ENCODE measurements around the gene CHD1. TPM values are rescaled to one million over a fixed set of nuclear protein-coding genes. Genes with fewer than 3 reads are reported as not detected.

Gene CHD1
- total and polyA plus RNA-seq, 2 of the 4 experiments (the other 2 are of a cell fraction) = 12.3 to 33.7 TPM

DNA sequence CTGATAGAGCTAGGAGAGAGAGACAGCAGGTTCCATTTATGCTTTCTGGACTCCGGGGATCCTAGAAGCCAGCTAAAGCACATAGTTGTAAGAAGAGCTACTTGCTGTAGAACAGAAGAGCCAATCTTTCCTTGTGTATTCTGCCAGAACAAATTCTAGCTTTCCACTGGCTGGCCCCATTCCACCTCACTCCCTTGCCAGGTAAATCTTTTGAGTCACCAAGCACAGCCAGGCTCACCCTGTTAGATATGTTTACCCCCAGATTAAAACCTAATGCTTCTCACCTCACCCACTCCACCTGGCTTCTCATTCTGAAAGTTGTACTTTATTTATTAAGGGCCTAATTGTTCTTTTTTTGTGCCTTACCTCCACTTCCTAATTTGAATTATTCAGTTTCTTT, 48.9 kb upstream of the CHD1 start:
- no peak overlapping the region for H3K9ac ChIP-seq (ENCODE audit: low read depth, low read length)

More for the DNA sequence above, 48.9 kb upstream of the CHD1 start:
- Histone ChIP-seq H2BK20ac (ENCODE audit: low read depth, low read length) (no peak overlapping the region), H3K9me1 (ENCODE audit: insufficient read depth, low read length) (no peaks in the 10 kb centered on the region), H3K9me3 (ENCODE audit: control insufficient read depth, insufficient read depth, low read length) (no peaks in the 10 kb centered on the region), H3K27ac (ENCODE audit: insufficient read depth, low read length) (no peak overlapping the region), H2AK9ac (replicated peaks; ENCODE audit: low read depth, low read length, poor library complexity) (no peak overlapping the region), H3K36me3 (ENCODE audit: control insufficient read depth, insufficient read depth, low read length) (no peaks in the 10 kb centered on the region), H4K91ac (ENCODE audit: insufficient read depth, low read depth, low read length) (no peak overlapping the region), H3K23ac (ENCODE audit: low read depth, low read length) (no peak overlapping the region), H2BK5ac (ENCODE audit: low read depth, low read length, poor library complexity, severe bottlenecking) (no peak overlapping the region), H3K4me2 (ENCODE audit: low read depth, low read length) (no peak overlapping the region), H3K18ac (ENCODE audit: low read depth, low read length) (no peak overlapping the region), H2BK120ac (ENCODE audit: low read depth, low read length) (no peak overlapping the region), H3K14ac (replicated peaks; ENCODE audit: low read depth, low read length) (no peak overlapping the region), H3K4ac (ENCODE audit: low read depth, low read length) (no peak overlapping the region), H4K20me1 (ENCODE audit: insufficient read depth, low read length) (no peaks in the 10 kb centered on the region), H4K5ac (ENCODE audit: low read depth, low read length) (no peak overlapping the region), H3K79me1 (ENCODE audit: low read depth in 1 of 2, low read length in 2 of 2) (no peaks in the 10 kb centered on the region), H3K56ac (ENCODE audit: extremely low read depth, insufficient read depth, low read length) (no peak overlapping the region), H3K4me1 (ENCODE audit: control insufficient read depth, insufficient read depth, low read length) (no peaks in the 10 kb centered on the region), H4K8ac (ENCODE audit: low read depth in 2 of 2, low read length in 2 of 2) (no peak overlapping the region), H3K27me3 (ENCODE audit: control insufficient read depth, insufficient read depth, low read length) (no peaks in the 10 kb centered on the region), H3K4me3 (ENCODE audit: insufficient read depth, low read depth, low read length) (no peak overlapping the region), H2BK15ac (ENCODE audit: low read depth, low read length) (no peak overlapping the region), H2AK5ac (ENCODE audit: low read depth, low read length) (no peak overlapping the region), H2AFZ (replicated peaks; ENCODE audit: low read length, poor library complexity) (no peak overlapping the region)
- dilution Hi-C loops (cut with HindIII; ENCODE audit: low sequenced_read_pairs, unreplicated experiment) = no loop called here
- intact Hi-C loops (cut with micrococcal nuclease) = no loop called here
- WGBS, 2 experiments (ENCODE audit: extremely low coverage in 2 of 2, insufficient read length in 1 of 2) = no CpG with 5 or more reads among the region's 1 CpG
- ATAC-seq (ENCODE audit: low read depth) = no peak
- BruUV-seq (replicated peaks) = no TSS peak
- CTCF ChIA-PET = interaction anchor here (0.7 kb wide), 1 partner anchor 26 kb away, joined by 5 read pairs; no protein-coding TSS in a partner anchor
- in situ Hi-C loops (cut with MboI; ENCODE audit: low sequenced_read_pairs) = no loop called here
- no peak for DNase-seq
- no peak for TF ChIP-seq POLR2A (IDR thresholded peaks at IDR 0.05; ENCODE audit: low read depth, low read length)
- POLR2A ChIA-PET (ENCODE audit: unreplicated experiment) = no interaction called here

Measured in IMR-90 (cell line).